GM18505 (cell line): ENCODE data around the gene CRNN.
A peak's percentile ranks its signal among the peaks of the same experiment; 100 is the strongest.

Source experiments
- ATAC-seq: cut with Tn5 transposase; IDR thresholded peaks from one replicate; pipeline ENCODE4 v1.9.1; 2021; ENCODE audit not compliant: unreplicated experiment
- POLR2A ChIP-seq: IDR thresholded peaks from 4 replicates; pipeline ENCODE4 v1.6.1; 2011; ENCODE audit warnings: borderline replicate concordance; ENCODE audit not compliant: insufficient read depth, insufficient read length; ENCODE audit errors: extremely low read depth

Gene CRNN

DNA sequence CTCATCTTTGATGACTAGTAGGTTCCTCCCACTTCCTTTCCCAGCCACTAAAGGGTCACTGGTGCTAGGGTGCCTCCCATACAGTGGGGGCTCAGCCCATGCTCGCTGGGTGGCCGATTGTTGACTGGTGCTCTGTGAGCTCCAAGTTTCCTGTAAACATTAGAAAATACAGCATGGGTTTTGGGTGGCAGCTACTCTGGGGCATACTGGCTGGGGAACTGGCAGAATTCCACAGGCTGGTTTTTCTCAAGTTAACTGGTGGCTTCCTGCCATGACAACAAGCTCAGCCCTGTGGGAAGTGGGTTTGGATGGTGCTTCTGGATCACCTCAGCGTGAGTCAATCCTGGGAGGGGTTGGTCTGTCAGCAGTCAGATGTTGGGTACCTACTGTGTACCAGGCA, 28.7 kb upstream of the CRNN start:
- ATAC-seq = no peak
- no peak for TF ChIP-seq POLR2A

- ATAC-seq = no peak
- no peak for TF ChIP-seq POLR2A
Observed at GRCh38 chr1:152442301-152442700, 28.2 kb upstream of the CRNN start.

DNA sequence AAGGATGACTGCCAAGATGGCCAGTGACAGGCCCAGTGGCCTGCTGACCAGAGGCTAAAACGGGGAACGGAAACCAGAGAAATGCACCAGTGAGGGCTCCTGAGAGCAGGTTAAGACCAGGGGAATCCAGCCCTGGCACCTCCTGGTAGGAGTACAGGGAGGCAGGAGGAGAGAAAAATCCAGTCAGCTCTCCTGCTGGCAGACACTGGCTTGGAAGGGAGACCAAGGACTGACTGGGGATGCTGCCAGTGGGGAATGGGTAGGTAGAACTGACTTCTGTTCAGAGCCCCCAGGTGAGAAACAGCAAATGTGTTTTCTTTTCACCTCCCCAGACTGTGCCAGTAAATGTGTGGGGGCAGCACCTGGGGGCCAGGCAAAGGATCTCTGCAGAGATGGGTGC, 27.7 kb upstream of the CRNN start:
- ATAC-seq = no peak

DNA sequence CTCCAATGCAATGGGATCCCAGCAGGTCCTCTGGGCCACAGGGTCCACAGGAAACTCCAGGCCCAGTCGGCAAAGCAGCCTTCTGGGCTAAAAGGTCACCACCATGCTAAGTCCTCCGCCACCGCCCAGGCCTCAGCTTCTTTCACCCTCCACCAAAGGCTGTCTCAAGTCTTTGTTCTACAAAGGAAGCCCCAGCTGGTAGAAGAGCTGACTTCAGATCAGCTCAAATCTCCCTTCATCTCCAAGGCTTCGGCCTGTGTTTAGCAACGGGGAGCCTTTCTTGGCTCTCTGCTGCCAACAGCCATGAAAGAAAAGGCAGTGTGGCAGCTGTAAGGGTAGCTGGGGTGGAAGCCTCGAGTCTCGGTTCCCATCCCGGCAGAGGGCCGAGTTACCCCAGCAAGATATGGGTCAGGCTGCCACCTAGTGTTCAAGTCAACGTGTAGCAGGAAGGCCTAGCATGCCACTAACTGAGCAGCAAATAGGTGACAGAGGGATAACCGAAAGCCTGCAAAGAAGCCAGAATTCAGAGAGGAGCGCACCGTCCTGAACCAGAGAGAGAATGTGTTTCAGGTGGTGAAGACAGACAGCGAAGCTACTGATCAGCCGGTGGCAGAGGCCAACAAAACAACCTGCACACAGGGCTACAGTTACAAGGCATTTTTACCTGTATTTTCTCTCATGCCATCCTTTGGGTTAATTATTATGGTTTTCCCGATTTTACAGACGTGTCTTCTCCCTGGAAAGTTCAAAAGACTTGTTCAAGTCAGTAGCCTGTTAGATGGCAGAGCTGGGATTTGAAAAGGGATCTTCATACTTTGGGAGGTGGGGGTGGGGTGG, 26.8 kb upstream of the CRNN start:
- peak; percentile 79 for ATAC-seq
- no peak for TF ChIP-seq POLR2A

More for the DNA sequence above, 27.7 kb upstream of the CRNN start:
- no peak for TF ChIP-seq POLR2A

- ATAC-seq = no peak
- no peak for TF ChIP-seq POLR2A
Observed at GRCh38 chr1:152436593-152437496, 22.8 kb upstream of the CRNN start.

- no peak for ATAC-seq
- TF ChIP-seq POLR2A = no peak
Observed at GRCh38 chr1:152427458-152427857, 13.4 kb upstream of the CRNN start.

GRCh38 chr1:152426731-152427130, 12.7 kb upstream of the CRNN start:
- no peak for ATAC-seq
- TF ChIP-seq POLR2A = no peak

GRCh38 chr1:152419917-152420316, 5.9 kb upstream of the CRNN start:
- no peak for ATAC-seq
- no peak for TF ChIP-seq POLR2A

GRCh38 chr1:152415454-152416227, 1.6 kb upstream of the CRNN start:
- TF ChIP-seq POLR2A = no peak
- ATAC-seq = no peak

GRCh38 chr1:152412756-152413155, 1.3 kb downstream of the CRNN start:
- ATAC-seq = no peak
- no peak for TF ChIP-seq POLR2A

DNA sequence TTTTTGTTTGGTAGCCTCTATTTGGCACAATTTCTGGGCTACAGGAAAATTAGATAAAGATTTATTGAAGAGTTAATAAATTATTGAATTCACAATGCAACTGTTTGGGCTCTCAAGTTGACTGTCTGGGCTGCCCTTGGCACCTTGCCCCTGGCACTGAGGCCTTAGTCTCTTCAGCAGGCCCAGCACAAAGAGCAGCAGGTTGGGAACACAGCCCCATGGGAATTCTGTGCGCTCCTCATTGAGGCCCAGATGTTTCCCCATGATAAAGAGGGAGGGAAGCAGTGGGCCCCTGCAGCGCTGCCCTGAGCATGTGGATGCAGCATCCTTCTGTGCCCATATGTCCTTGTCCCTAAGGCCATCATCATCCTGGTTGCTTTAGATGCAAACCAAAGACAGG, 2.9 kb downstream of the CRNN start:
- ATAC-seq = no peak
- TF ChIP-seq POLR2A = no peak

GRCh38 chr1:152410599-152410998, 3.5 kb downstream of the CRNN start:
- ATAC-seq = no peak
- TF ChIP-seq POLR2A = no peak

DNA sequence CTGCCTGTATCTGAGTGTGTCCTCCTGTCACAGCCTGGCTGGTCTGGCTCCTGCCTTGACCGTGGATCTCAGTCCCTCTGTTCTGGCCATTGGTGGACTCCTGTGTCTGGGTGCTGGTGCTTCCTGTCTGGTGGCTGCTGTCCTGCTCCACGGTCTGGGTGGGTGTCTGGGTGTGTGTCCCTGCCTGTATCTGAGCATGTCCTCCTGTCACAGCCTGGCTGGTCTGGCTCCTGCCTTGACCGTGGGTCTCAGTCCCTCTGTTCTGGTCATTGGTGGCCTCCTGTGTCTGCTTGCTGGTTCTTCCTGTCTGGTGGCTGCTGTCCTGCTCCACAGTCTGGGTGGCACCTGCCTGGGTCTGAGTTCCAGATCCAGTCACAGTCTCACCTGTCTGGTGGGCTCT, 4.0 kb downstream of the CRNN start:
- no peak for TF ChIP-seq POLR2A
- no peak for ATAC-seq
